Loucy (cell line): ENCODE results near the gene TAAR6.
"Not testable (repeated sequence)": the region's sequence is repeated elsewhere in the genome, so short reads cannot be mapped to it uniquely, and the experiment has no call there.

Experiments used
- H2AFZ ChIP-seq: fragments of 200-600 bp; sonication (generic); 2 replicates; pipeline ENCODE4 v1.6.0; 2016; ENCODE audit warnings: antibody characterized with exemption, mild to moderate bottlenecking, low read length, moderate library complexity
- H3F3A ChIP-seq: fragments of 200-600 bp; 2 replicates; pipeline ENCODE4 v1.6.0; 2016; ENCODE audit warnings: antibody characterized with exemption, low read depth, mild to moderate bottlenecking
- H3K27me3 ChIP-seq: fragments of 200-600 bp; sonication (generic); 2 replicates; pipeline ENCODE4 v1.6.1; 2014; ENCODE audit warnings: low read length, mild to moderate bottlenecking; ENCODE audit not compliant: insufficient read depth, poor library complexity, severe bottlenecking
- H3K36me3 ChIP-seq: fragments of 200-600 bp; sonication (generic); 2 replicates; pipeline ENCODE4 v1.6.1; 2016; ENCODE audit warnings: low read length; ENCODE audit not compliant: insufficient read depth
- H3K4me1 ChIP-seq: fragments of 200-600 bp; sonication (generic); 2 replicates; pipeline ENCODE4 v1.5.1; 2014; ENCODE audit warnings: low read length, mild to moderate bottlenecking; ENCODE audit not compliant: insufficient read depth, poor library complexity, severe bottlenecking
- H3K4me2 ChIP-seq: fragments of 200-600 bp; sonication (generic); 2 replicates; pipeline ENCODE4 v1.6.0; 2014; ENCODE audit warnings: antibody characterized with exemption, low read length, low read depth, mild to moderate bottlenecking; ENCODE audit not compliant: poor library complexity, severe bottlenecking
- H3K4me3 ChIP-seq: fragments of 200-600 bp; sonication (generic); 2 replicates; pipeline ENCODE4 v1.5.1; 2014; ENCODE audit warnings: low read length, mild to moderate bottlenecking, mixed read lengths; ENCODE audit not compliant: poor library complexity, severe bottlenecking
- H3K79me2 ChIP-seq: fragments of 200-600 bp; sonication (generic); 2 replicates; pipeline ENCODE4 v1.6.1; 2014; ENCODE audit warnings: low read length; ENCODE audit not compliant: insufficient read depth
- H3K9ac ChIP-seq: fragments of 200-600 bp; sonication (generic); 2 replicates; pipeline ENCODE4 v1.6.0; 2014; ENCODE audit warnings: mild to moderate bottlenecking, low read depth, low read length, moderate library complexity; ENCODE audit not compliant: poor library complexity, severe bottlenecking
- H3K9me2 ChIP-seq: fragments of 200-600 bp; sonication (generic); replicated peaks from 2 replicates; pipeline ENCODE4 v1.6.1; 2016; ENCODE audit warnings: low read depth, low read length, mixed read lengths
- H3K9me3 ChIP-seq: fragments of 200-600 bp; sonication (generic); 2 replicates; pipeline ENCODE4 v1.6.1; 2014; ENCODE audit warnings: mild to moderate bottlenecking, antibody characterized with exemption, low read length, low read depth; ENCODE audit not compliant: insufficient read depth
- H4K20me1 ChIP-seq: fragments of 200-600 bp; sonication (generic); 2 replicates; pipeline ENCODE4 v1.6.0; 2014; ENCODE audit warnings: antibody characterized with exemption, low read length, mild to moderate bottlenecking; ENCODE audit not compliant: insufficient read depth, poor library complexity, severe bottlenecking
- CTCF ChIP-seq: fragments of 200-600 bp; sonication (generic); conservative IDR thresholded peaks from 2 replicates; pipeline ENCODE4 v1.5.1; 2014; ENCODE audit warnings: mild to moderate bottlenecking, antibody characterized with exemption, low read length
- EZH2phosphoT487 ChIP-seq: fragments of 200-600 bp; IDR thresholded peaks from 2 replicates; pipeline ENCODE4 v1.6.1; 2018; ENCODE audit warnings: antibody characterized with exemption, mild to moderate bottlenecking, moderate library complexity, borderline replicate concordance

Gene TAAR6

GRCh38 chr6:132598473-132598872 lies 28.4 kb downstream of the TAAR6 start:
- Histone ChIP-seq H3K4me1 (peaks cover 11% of the 10 kb centered on the region), H3K9me2 (no peaks in the 10 kb centered on the region), H3K36me3 (no peaks in the 10 kb centered on the region), H3K4me2 (no peak overlapping the region), H3K9me3 (no peaks in the 10 kb centered on the region), H3K4me3 (no peak overlapping the region), H3K79me2 (no peaks in the 10 kb centered on the region), H3K9ac (no peak overlapping the region), H4K20me1 (no peaks in the 10 kb centered on the region), H3K27me3 (no peaks in the 10 kb centered on the region), H3F3A (no peaks in the 10 kb centered on the region), H2AFZ (no peak overlapping the region; the same call in 1 of the 2 replicates)
- TF ChIP-seq CTCF: peak; percentile 67
- no peak for TF ChIP-seq EZH2phosphoT487

GRCh38 chr6:132600900-132601299 lies 30.8 kb downstream of the TAAR6 start:
- not testable (repeated sequence) for H3K4me3 ChIP-seq, H3K36me3 ChIP-seq, H3K4me2 ChIP-seq, H3K9me2 ChIP-seq, H4K20me1 ChIP-seq, H3K9me3 ChIP-seq, H2AFZ ChIP-seq, H3K79me2 ChIP-seq, H3K27me3 ChIP-seq, H3F3A ChIP-seq, H3K9ac ChIP-seq
- H3K4me1 ChIP-seq: peaks cover 29% of the 10 kb centered on the region

- H3K4me2 ChIP-seq: peak overlapping the region; percentile 53
- H3K27me3 ChIP-seq: no peaks in the 10 kb centered on the region
- no peak for TF ChIP-seq EZH2phosphoT487
- no peak for TF ChIP-seq CTCF
- H3F3A ChIP-seq: no peaks in the 10 kb centered on the region
- H3K4me1 ChIP-seq: peaks cover 29% of the 10 kb centered on the region
- H3K4me3 ChIP-seq: peak overlapping the region; percentile 29
- H4K20me1 ChIP-seq: no peaks in the 10 kb centered on the region
- H3K9me3 ChIP-seq: no peaks in the 10 kb centered on the region
- H3K9ac ChIP-seq: peak overlapping the region; percentile 6
- H2AFZ ChIP-seq: no peak overlapping the region
- H3K36me3 ChIP-seq: no peaks in the 10 kb centered on the region
- H3K79me2 ChIP-seq: no peaks in the 10 kb centered on the region
- H3K9me2 ChIP-seq: no peaks in the 10 kb centered on the region
Observed at GRCh38 chr6:132604635-132605152, 34.6 kb downstream of the TAAR6 start.

- no peaks in the 10 kb centered on the region for H3F3A ChIP-seq
- no peaks in the 10 kb centered on the region for H3K27me3 ChIP-seq
- no peak overlapping the region for H2AFZ ChIP-seq
- no peaks in the 10 kb centered on the region for H3K9me3 ChIP-seq
- H3K36me3 ChIP-seq: no peaks in the 10 kb centered on the region
- H3K9me2 ChIP-seq: no peaks in the 10 kb centered on the region
- no peaks in the 10 kb centered on the region for H4K20me1 ChIP-seq
- H3K4me3 ChIP-seq: no peak overlapping the region
- no peaks in the 10 kb centered on the region for H3K79me2 ChIP-seq
- no peak for TF ChIP-seq EZH2phosphoT487
- no peak for TF ChIP-seq CTCF
- H3K9ac ChIP-seq: no peak overlapping the region
- H3K4me1 ChIP-seq: peaks cover 25% of the 10 kb centered on the region
- no peak overlapping the region for H3K4me2 ChIP-seq
Observed at GRCh38 chr6:132607544-132608233, 37.6 kb downstream of the TAAR6 start.
